MCF 10A (cell line): ENCODE results near the gene MMUT. TPM values are rescaled to one million over a fixed set of nuclear protein-coding genes. Genes with fewer than 3 reads are reported as not detected.
"Not testable (repeated sequence)": the region's sequence is repeated elsewhere in the genome, so short reads cannot be mapped to it uniquely, and the experiment has no call there.

Experiments
- BruUV-seq: library from RNA; stranded (reverse); fragments of 400-500 nt; replicated peaks from 2 replicates; lab custom pipeline; 2021; lab: Mats Ljungman, UMichigan
- CTCF ChIA-PET: fragments of 300-600 bp; sonication (Branson Sonifier 250); formaldehyde crosslinking; extraction: SDS; loops from one replicate; lab custom pipeline; 2021; ENCODE audit warnings: antibody characterized with exemption, inconsistent platforms; lab: Yijun Ruan, JAX
- POLR2A ChIA-PET: fragments of 300-600, 350-650 bp; sonication (Branson Sonifier 250); formaldehyde crosslinking; extraction: SDS; loops from one replicate; lab custom pipeline; 2020; ENCODE audit warnings: antibody characterized with exemption, inconsistent platforms; lab: Yijun Ruan, JAX
- DNase-seq: peaks from one replicate; pipeline ENCODE4 v3.0.0-alpha.2; 2018; ENCODE audit not compliant: unreplicated experiment
- H3K27ac Mint-ChIP-seq: one replicate; pipeline ENCODE4 v1.8.0; 2022; ENCODE audit warnings: mild to moderate bottlenecking, low read depth, mixed read lengths; ENCODE audit not compliant: unreplicated experiment
- H3K27me3 Mint-ChIP-seq: one replicate; pipeline ENCODE4 v1.8.0; 2022; ENCODE audit warnings: mixed read lengths; ENCODE audit not compliant: insufficient read depth, unreplicated experiment
- H3K36me3 Mint-ChIP-seq: one replicate; pipeline ENCODE4 v1.8.0; 2022; ENCODE audit warnings: mild to moderate bottlenecking, moderate library complexity, mixed read lengths; ENCODE audit not compliant: insufficient read depth, unreplicated experiment
- H3K4me1 Mint-ChIP-seq: one replicate; pipeline ENCODE4 v1.8.0; 2022; ENCODE audit warnings: mixed read lengths; ENCODE audit not compliant: insufficient read depth, unreplicated experiment
- H3K4me3 Mint-ChIP-seq: one replicate; pipeline ENCODE4 v1.8.0; 2022; ENCODE audit warnings: mild to moderate bottlenecking, moderate library complexity, mixed read lengths; ENCODE audit not compliant: unreplicated experiment
- H3K9me3 Mint-ChIP-seq: one replicate; pipeline ENCODE4 v1.8.0; 2022; ENCODE audit warnings: mixed read lengths; ENCODE audit not compliant: unreplicated experiment
- CTCF ChIP-seq: fragments of 200-600 bp; IDR thresholded peaks from one replicate; pipeline ENCODE4 v1.8.0; 2022; ENCODE audit warnings: antibody characterized with exemption, mild to moderate bottlenecking; ENCODE audit not compliant: unreplicated experiment
- intact Hi-C: fragments of 100-400 bp; cut with micrococcal nuclease; formaldehyde crosslinking; loops from 2 replicates; pipeline ENCODE4 v1.14.1; 2022
- total RNA-seq: library from RNA; stranded (reverse); gene quantifications from 2 replicates; pipeline ENCODE4 v1.2.3, GENCODE V29; 2022

Gene MMUT
- total RNA-seq, 1 experiment from 2014 or later: 17.8 TPM

- no TSS peak for BruUV-seq
- no peaks in the 10 kb centered on the region for H3K36me3 Mint-ChIP-seq
- H3K27me3 Mint-ChIP-seq: no peaks in the 10 kb centered on the region
- POLR2A ChIA-PET: interaction anchor here (0.7 to 1.6 kb wide), 6 partner anchors 12 to 1623 kb away, joined by 4 to 8 read pairs (median 4); no protein-coding TSS in a partner anchor
- no peaks in the 10 kb centered on the region for H3K4me1 Mint-ChIP-seq
- H3K27ac Mint-ChIP-seq: no peak overlapping the region
- intact Hi-C loops: loop anchor here (1.0 to 10.0 kb wide), 5 partner anchors 583 to 1622 kb away; no protein-coding TSS in a partner anchor
- peak; percentile 76 for DNase-seq
- peaks cover 7% of the 10 kb centered on the region for H3K9me3 Mint-ChIP-seq
- CTCF ChIA-PET: interaction anchor here (0.5 to 2.5 kb wide), 43 partner anchors 8 to 1779 kb away, joined by 3 to 47 read pairs (median 3); no protein-coding TSS in a partner anchor
- no peak overlapping the region for H3K4me3 Mint-ChIP-seq
- peak; percentile 83 for TF ChIP-seq CTCF
These were observed 53.0 kb downstream of the MMUT start for GRCh38 chr6:49409951-49410542.

- BruUV-seq: no TSS peak
- Mint-ChIP-seq H3K27me3 (no peaks in the 10 kb centered on the region), H3K36me3 (no peaks in the 10 kb centered on the region), H3K4me1 (no peaks in the 10 kb centered on the region), H3K9me3 (no peaks in the 10 kb centered on the region), H3K27ac (no peak overlapping the region), H3K4me3 (no peak overlapping the region)
- DNase-seq: no peak
- POLR2A ChIA-PET: no interaction called here
- CTCF ChIA-PET: interaction anchor here (0.7 to 1.5 kb wide), 5 partner anchors 209 to 1619 kb away, joined by 3 to 9 read pairs (median 4); no protein-coding TSS in a partner anchor
- intact Hi-C loops: no loop called here
- TF ChIP-seq CTCF: no peak
These were observed 56.6 kb downstream of the MMUT start for GRCh38 chr6:49406250-49406970.

DNA sequence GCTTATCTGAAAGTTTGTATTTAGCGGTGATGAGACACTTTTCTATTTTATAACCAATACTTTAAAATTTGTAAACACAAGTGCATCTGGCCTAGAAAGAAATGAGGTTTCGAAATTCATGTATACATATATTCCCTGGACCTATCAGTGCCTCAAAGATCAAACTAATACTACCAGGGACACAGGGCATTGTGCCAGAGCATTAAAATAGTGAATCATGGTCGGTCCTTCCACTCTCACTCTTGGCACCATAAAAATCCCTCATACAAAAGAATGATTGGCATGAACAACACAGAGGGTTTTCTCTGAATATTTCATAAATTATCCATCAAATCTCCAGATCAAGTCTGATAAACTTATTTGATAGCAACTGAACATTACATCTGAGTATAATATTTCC is 62.0 kb downstream of the MMUT start:
- no peak overlapping the region for H3K4me3 Mint-ChIP-seq
- no peaks in the 10 kb centered on the region for H3K27me3 Mint-ChIP-seq
- peak; percentile 28 for DNase-seq
- CTCF ChIA-PET: interaction anchor here (1.5 kb wide), 1 partner anchor 9 kb away, joined by 4 read pairs; no protein-coding TSS in a partner anchor
- no peaks in the 10 kb centered on the region for H3K4me1 Mint-ChIP-seq
- intact Hi-C loops: no loop called here
- H3K9me3 Mint-ChIP-seq: no peaks in the 10 kb centered on the region
- POLR2A ChIA-PET: no interaction called here
- H3K27ac Mint-ChIP-seq: no peak overlapping the region
- H3K36me3 Mint-ChIP-seq: no peaks in the 10 kb centered on the region
- no TSS peak for BruUV-seq
- TF ChIP-seq CTCF: no peak

GRCh38 chr6:49386667-49387508 is 76.2 kb downstream of the MMUT start:
- POLR2A ChIA-PET, CTCF ChIA-PET, BruUV-seq, H3K36me3 Mint-ChIP-seq, H3K4me3 Mint-ChIP-seq, intact Hi-C loops, H3K27ac Mint-ChIP-seq, H3K4me1 Mint-ChIP-seq, DNase-seq, H3K27me3 Mint-ChIP-seq: not testable (repeated sequence)
- peaks cover 14% of the 10 kb centered on the region for H3K9me3 Mint-ChIP-seq
